GM12873 (cell line): Measurements from ENCODE around the gene ENGASE.

Experiments used
- TF ChIP-seq, protein P1 (sequence below): IDR thresholded peaks from 2 replicates; pipeline ENCODE4 v1.5.1; 2012; ENCODE audit warnings: low read depth, mild to moderate bottlenecking, moderate library complexity, low read length, control low read depth; ENCODE audit not compliant: insufficient read depth; ENCODE audit errors: missing control alignments

ENGASE gene

DNA sequence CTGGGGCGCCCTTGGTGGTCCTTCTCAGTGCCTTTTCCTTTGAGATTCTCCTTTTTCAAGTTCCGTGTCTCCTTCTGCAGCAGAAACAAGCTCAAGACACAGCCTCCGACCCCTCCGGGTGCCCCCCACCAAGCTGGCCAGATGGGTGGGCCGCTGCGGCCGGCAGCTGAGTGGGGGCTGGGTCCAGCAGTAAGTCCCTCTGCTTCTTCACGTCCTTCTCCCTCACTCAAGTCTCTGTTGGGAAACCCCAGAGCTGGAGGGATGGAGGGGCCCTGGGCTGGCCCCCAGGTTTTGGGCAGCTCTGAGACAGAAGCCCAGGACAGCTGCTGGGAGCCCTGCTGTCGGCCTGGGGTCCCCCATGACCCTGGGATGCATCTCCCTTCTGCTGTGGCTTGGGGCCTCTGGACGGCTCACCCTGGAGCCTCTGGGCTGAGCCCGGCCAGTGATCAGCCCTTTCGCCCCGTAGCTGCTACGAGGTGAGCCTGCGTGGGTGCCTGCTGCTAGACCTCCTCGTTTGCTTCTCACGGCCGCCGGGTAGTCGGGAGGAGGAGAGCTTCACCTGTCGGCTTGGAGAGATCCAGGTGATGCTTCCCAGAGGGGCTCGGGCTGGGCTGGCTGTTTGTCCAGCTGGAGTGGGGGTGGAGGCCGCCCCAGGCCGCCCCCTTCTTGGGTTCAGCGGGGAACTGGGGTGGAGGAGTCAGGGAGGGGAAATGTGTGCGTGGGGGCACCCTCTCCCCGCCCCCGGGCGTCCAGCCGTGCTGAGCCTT, 10.7 kb downstream of the ENGASE start:
- TF ChIP-seq, protein P1, sequence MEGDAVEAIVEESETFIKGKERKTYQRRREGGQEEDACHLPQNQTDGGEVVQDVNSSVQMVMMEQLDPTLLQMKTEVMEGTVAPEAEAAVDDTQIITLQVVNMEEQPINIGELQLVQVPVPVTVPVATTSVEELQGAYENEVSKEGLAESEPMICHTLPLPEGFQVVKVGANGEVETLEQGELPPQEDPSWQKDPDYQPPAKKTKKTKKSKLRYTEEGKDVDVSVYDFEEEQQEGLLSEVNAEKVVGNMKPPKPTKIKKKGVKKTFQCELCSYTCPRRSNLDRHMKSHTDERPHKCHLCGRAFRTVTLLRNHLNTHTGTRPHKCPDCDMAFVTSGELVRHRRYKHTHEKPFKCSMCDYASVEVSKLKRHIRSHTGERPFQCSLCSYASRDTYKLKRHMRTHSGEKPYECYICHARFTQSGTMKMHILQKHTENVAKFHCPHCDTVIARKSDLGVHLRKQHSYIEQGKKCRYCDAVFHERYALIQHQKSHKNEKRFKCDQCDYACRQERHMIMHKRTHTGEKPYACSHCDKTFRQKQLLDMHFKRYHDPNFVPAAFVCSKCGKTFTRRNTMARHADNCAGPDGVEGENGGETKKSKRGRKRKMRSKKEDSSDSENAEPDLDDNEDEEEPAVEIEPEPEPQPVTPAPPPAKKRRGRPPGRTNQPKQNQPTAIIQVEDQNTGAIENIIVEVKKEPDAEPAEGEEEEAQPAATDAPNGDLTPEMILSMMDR: no peak

DNA sequence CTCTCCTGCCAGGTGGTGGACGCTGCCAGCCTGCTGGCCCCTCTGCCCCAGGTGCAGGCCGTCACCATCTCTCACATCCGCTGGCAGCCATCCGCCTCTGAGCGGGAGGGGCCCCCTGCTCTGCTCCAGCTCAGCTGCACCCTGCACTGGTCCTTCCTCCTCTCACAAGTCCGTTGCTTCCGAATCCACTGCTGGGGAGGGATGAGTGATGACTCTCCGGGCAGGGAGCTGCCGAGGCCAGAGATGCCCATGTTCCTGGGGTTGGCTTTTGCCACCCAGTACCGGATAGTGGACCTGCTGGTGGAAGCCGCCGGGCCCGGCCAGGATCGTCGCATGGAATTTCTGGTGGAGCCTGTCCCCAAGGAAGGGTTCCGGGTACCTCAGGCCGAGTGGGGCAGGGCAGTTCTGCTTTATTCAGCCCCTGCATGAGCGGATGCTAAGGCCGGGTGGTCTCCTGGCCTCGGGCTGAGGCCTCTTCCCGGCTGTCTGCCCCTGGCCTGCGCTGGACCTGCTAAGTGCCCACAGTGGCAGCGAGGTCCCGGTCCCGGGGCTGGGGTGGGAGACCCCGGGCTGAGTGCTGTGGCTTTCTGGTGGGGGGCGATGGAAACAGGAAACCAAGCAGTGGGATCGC, 11.4 kb downstream of the ENGASE start:
- TF ChIP-seq, protein P1: no peak

- TF ChIP-seq, protein P1: no peak
These were observed 12.2 kb downstream of the ENGASE start for GRCh38 chr17:79086609-79087427.

- TF ChIP-seq, protein P1: peak; percentile 91
These were observed 13.0 kb downstream of the ENGASE start for GRCh38 chr17:79087428-79088143.

DNA sequence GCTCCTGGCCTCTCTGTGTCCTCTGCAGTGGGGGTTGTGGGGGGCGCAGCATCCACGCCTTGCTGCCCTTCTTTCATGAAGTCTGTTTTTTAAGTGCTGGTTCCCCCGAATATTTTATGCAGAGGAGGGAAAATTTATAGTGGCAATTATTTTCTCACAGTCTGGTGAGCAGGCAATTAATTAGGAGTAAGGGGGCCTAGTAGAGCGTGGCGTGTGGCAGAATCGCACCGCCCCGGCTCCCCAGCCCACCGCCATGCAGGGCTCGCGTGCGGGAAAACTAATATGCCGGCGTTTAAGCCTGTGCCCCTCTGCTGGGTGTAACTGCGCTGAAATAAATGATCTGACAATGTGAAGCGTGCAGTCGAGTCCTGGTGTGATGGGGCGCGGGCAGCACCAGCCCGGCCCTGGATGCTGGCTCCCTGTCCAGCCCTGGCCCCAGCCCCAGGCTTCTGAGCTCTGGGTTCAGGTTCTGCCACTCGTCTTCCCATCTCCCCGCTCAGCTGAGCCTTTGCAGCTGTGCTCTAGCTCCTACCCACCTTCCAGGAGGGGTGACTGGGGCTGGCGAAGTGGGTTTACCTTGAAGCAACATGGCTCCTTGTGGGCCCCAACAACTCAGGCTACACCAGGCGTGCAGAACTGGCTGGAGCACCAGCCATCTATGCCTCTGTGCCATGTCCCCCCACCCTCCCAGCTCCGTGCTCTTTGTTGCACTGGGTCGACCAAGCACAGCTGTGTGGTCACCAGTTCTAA, 13.8 kb downstream of the ENGASE start:
- TF ChIP-seq, protein P1: no peak

GRCh38 chr17:79088997-79089328, 14.3 kb downstream of the ENGASE start:
- TF ChIP-seq, protein P1: no peak
